ENCODE measurements around the gene C11orf52. TPM values are rescaled to one million over a fixed set of nuclear protein-coding genes. Genes with fewer than 3 reads are reported as not detected.

The C11orf52 gene
- total and polyA plus RNA-seq, 2 of the 8 experiments (the other 6 are each of a cell fraction or from before 2014, with no cell fraction given), result 1.7 to 2.7 TPM

GRCh38 chr11:111921541-111922230, 3.0 kb downstream of the C11orf52 start:
- Histone ChIP-seq H3K79me2 (ENCODE audit: control insufficient read depth in 1 of 2, insufficient read depth in 2 of 2, low read length in 2 of 2) (no peaks in the 10 kb centered on the region), H2BK5ac (ENCODE audit: low read depth, low read length) (no peak overlapping the region), H3K79me1 (ENCODE audit: low read depth, low read length) (no peaks in the 10 kb centered on the region), H3K23ac (ENCODE audit: insufficient read length) (no peak overlapping the region), H2AK5ac (ENCODE audit: low read depth, low read length) (no peak overlapping the region), H3K23me2 (ENCODE audit: low read depth, low read length) (no peaks in the 10 kb centered on the region), H2BK120ac (replicated peaks; ENCODE audit: low read depth, low read length) (no peak overlapping the region), H2BK20ac (ENCODE audit: low read length) (no peak overlapping the region), H4K8ac (ENCODE audit: extremely low read depth, insufficient read depth, low read length) (no peak overlapping the region), H3K9ac (replicated peaks in 1 of 4; ENCODE audit: extremely low read depth in 1 of 4, low read depth in 3 of 4, low read length in 3 of 4) (no peak overlapping the region), H4K20me1 (replicated peaks in 1 of 2; ENCODE audit: control insufficient read depth in 1 of 2, insufficient read depth in 2 of 2, low read length in 2 of 2) (no peaks in the 10 kb centered on the region), H4K91ac (replicated peaks; ENCODE audit: insufficient read length, low read length) (no peak overlapping the region), H2BK12ac (ENCODE audit: low read depth, low read length) (no peak overlapping the region), H3K4me3 (ENCODE audit: extremely low read depth in 1 of 4, insufficient read depth in 2 of 4, low read depth in 3 of 4, low read length in 4 of 4) (no peak overlapping the region), H3K4me1 (replicated peaks in 1 of 4; ENCODE audit: control insufficient read depth in 3 of 4, insufficient read depth in 4 of 4, low read length in 3 of 4) (peaks cover 0 to 16% (median 6%) of the 10 kb centered on the region in 4 experiments; a peak in 6 of 7 replicates), H3K4me2 (ENCODE audit: insufficient read depth in 1 of 2, low read depth in 2 of 2, low read length in 2 of 2) (no peak overlapping the region), H3K9me3 (ENCODE audit: insufficient read depth in 2 of 2, low read depth in 1 of 2, low read length in 1 of 2) (no peaks in the 10 kb centered on the region), H2AFZ (ENCODE audit: low read length) (no peak overlapping the region), H3K36me3 (ENCODE audit: control insufficient read depth in 2 of 4, insufficient read depth in 4 of 4, low read length in 3 of 4) (no peaks in the 10 kb centered on the region), H3K14ac (ENCODE audit: insufficient read length) (no peak overlapping the region), H3K56ac (replicated peaks; ENCODE audit: insufficient read length, low read depth, low read length) (no peak overlapping the region), H3K27me3 (replicated peaks in 1 of 4; ENCODE audit: control insufficient read depth in 3 of 4, extremely low read depth in 1 of 4, insufficient read depth in 3 of 4, low read length in 3 of 4) (no peaks in the 10 kb centered on the region; a peak in 1 of 7 replicates), H3K4ac (replicated peaks; ENCODE audit: insufficient read length, low read depth, low read length) (no peak overlapping the region), H4K5ac (ENCODE audit: insufficient read length, low read depth, low read length) (no peak overlapping the region), H2BK15ac (ENCODE audit: low read length) (no peak overlapping the region), H3K18ac (ENCODE audit: extremely low read depth, low read length) (no peak overlapping the region), H3K27ac (ENCODE audit: low read depth, low read length) (no peak overlapping the region)
- FAIRE-seq (no peak), DNase-seq (ENCODE audit: low read depth in 1 of 2, low spot score in 2 of 2) (no peak)
- ChIA-PET CTCF (ENCODE audit: partially characterized antibody) (interaction anchor here (0.6 to 1.1 kb wide), 2 partner anchors 20 to 40 kb away, joined by 3 read pairs; no protein-coding TSS in a partner anchor), POLR2A (ENCODE audit: partially characterized antibody) (no interaction called here)
- WGBS, 2 experiments (ENCODE audit: extremely low coverage in 1 of 2, insufficient coverage in 1 of 2, insufficient read length in 1 of 2, insufficient replicate concordance in 2 of 2, low coverage in 1 of 2, low lambda C conversion rate in 2 of 2, missing lambda C conversion rate in 1 of 2), result 90% methylated on average over 7 of the region's 7 CpGs; no CpG with 5 or more reads in 1 of the 2 experiments
- no peak for TF ChIP-seq RNF2 (IDR thresholded peaks at IDR 0.05; ENCODE audit: borderline replicate concordance, low read depth, low read length, missing control alignments, poor library complexity, severe bottlenecking)
- TF ChIP-seq CBX5 (IDR thresholded peaks at IDR 0.05; ENCODE audit: low read depth, low read length), result no peak
- TF ChIP-seq NRF1 (IDR thresholded peaks at IDR 0.05; ENCODE audit: low read depth, low read length), result no peak
- TF ChIP-seq YY1 (IDR thresholded peaks at IDR 0.05; ENCODE audit: low read depth, low read length), result no peak
- TF ChIP-seq GABPA (IDR thresholded peaks at IDR 0.05; ENCODE audit: borderline replicate concordance, insufficient read depth, low read length), result no peak
- no peak for TF ChIP-seq JUND (IDR thresholded peaks at IDR 0.05; ENCODE audit: low read length)
- TF ChIP-seq TAF7 (optimal IDR thresholded peaks at IDR 0.05; ENCODE audit: borderline replicate concordance, low read depth, low read length), result no peak
- TF ChIP-seq USF2 (IDR thresholded peaks at IDR 0.05; ENCODE audit: low read length), result no peak
- TF ChIP-seq JUN (IDR thresholded peaks at IDR 0.05; ENCODE audit: low read depth, low read length), result no peak
- TF ChIP-seq BCL11A (IDR thresholded peaks at IDR 0.05; ENCODE audit: low read depth in 2 of 2, low read length in 2 of 2), result no peak
- no peak for TF ChIP-seq EP300 (IDR thresholded peaks at IDR 0.05; ENCODE audit: borderline replicate concordance in 1 of 2, low read depth in 2 of 2, low read length in 2 of 2)
